ENCODE measurements around the gene BCAM. TPM values are rescaled to one million over a fixed set of nuclear protein-coding genes. Genes with fewer than 3 reads are reported as not detected.
A peak's percentile ranks its signal among the peaks of the same experiment; 100 is the strongest.

Gene BCAM
- total and polyA plus RNA-seq, 4 donors, result 10.5 to 87.4 (median 19.1) TPM

DNA sequence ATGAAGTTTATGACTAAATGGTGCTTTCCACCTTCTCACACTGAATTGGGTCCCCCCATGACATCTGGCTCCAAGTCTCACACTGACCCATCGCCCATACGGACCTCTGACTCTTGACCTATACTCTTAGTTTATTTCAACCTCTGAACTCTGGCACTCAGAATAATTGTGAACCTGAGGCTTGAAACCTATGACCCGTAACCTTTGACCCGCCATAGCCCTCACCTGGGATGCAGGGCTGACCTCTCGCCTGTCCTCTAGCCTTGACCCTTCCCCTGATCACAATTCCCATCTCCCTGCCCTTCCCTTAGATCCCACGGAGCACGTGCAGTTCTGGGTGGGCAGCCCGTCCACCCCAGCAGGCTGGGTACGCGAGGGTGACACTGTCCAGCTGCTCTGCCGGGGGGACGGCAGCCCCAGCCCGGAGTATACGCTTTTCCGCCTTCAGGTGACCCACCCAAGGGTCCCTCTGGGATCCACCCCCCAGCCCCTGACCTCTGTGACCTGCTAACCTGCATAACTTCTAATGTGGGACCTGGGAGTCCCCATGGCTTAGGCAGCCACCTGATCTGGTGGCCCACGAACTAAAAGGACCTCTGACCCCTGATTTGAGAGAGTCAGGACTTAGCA is 5.1 kb downstream of the BCAM start:
- Histone ChIP-seq H3K4me1 (ENCODE audit: control insufficient read depth in 4 of 4, insufficient read depth in 4 of 4, low read length in 3 of 4) (peaks cover 6 to 10% (median 7%) of the 10 kb centered on the region in 4 donors), H3K36me3 (ENCODE audit: control insufficient read depth in 4 of 4, insufficient read depth in 3 of 4, low read depth in 1 of 4, low read length in 3 of 4) (no peaks in the 10 kb centered on the region), H3K27me3 (ENCODE audit: control insufficient read depth in 4 of 4, insufficient read depth in 4 of 4, low read length in 3 of 4) (no peaks in the 10 kb centered on the region), H3K9me3 (ENCODE audit: control insufficient read depth in 4 of 4, low read length in 3 of 4) (no peaks in the 10 kb centered on the region), H3K27ac (ENCODE audit: low read depth in 1 of 2, low read length in 2 of 2) (no peak overlapping the region), H3K4me3 (ENCODE audit: low read depth in 1 of 3, low read length in 3 of 3) (no peak overlapping the region), H3K9ac (ENCODE audit: low read depth in 1 of 2, low read length in 2 of 2) (no peak overlapping the region)
- TF ChIP-seq NR2F2 (IDR thresholded peaks at IDR 0.05) (peak; percentile 86), RAD21 (IDR thresholded peaks at IDR 0.05) (no peak), HNF4A (conservative IDR thresholded peaks at IDR 0.05) (peak; percentile 25 to 68), HNF4G (IDR thresholded peaks at IDR 0.05) (no peak), FOXA2 (IDR thresholded peaks at IDR 0.05) (no peak), RXRA (IDR thresholded peaks at IDR 0.05) (peak; percentile 35 to 75)
- TF ChIP-seq, protein P1, sequence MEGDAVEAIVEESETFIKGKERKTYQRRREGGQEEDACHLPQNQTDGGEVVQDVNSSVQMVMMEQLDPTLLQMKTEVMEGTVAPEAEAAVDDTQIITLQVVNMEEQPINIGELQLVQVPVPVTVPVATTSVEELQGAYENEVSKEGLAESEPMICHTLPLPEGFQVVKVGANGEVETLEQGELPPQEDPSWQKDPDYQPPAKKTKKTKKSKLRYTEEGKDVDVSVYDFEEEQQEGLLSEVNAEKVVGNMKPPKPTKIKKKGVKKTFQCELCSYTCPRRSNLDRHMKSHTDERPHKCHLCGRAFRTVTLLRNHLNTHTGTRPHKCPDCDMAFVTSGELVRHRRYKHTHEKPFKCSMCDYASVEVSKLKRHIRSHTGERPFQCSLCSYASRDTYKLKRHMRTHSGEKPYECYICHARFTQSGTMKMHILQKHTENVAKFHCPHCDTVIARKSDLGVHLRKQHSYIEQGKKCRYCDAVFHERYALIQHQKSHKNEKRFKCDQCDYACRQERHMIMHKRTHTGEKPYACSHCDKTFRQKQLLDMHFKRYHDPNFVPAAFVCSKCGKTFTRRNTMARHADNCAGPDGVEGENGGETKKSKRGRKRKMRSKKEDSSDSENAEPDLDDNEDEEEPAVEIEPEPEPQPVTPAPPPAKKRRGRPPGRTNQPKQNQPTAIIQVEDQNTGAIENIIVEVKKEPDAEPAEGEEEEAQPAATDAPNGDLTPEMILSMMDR (IDR thresholded peaks at IDR 0.05; ENCODE audit: low read depth, low read length, missing input control), result no peak
- TF ChIP-seq, protein P2, sequence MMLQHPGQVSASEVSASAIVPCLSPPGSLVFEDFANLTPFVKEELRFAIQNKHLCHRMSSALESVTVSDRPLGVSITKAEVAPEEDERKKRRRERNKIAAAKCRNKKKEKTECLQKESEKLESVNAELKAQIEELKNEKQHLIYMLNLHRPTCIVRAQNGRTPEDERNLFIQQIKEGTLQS (IDR thresholded peaks at IDR 0.05), result no peak
- DNase-seq (ENCODE audit: low spot score), result no peak
- 87% methylated on average over 16 of the region's 16 CpGs for WGBS

DNA sequence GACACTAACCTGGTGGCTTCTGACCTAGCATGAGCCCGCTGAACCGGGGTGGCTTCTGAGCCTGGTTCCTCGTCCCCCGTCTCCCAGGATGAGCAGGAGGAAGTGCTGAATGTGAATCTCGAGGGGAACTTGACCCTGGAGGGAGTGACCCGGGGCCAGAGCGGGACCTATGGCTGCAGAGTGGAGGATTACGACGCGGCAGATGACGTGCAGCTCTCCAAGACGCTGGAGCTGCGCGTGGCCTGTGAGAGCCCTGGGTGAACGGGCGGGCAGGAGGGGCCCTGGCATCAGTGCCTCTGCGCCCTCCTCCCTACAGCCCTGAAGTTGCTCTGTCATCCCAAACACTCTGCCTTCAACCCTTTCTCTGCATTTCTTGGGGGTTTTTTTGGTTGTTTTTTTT is 5.6 kb downstream of the BCAM start:
- WGBS, result 90% methylated on average over 17 of the region's 17 CpGs
- H3K9me3 ChIP-seq (ENCODE audit: control insufficient read depth in 4 of 4, low read length in 3 of 4), result no peaks in the 10 kb centered on the region
- no peak for TF ChIP-seq TAF1 (conservative IDR thresholded peaks at IDR 0.05)
- TF ChIP-seq, protein P1 (IDR thresholded peaks at IDR 0.05; ENCODE audit: low read depth, low read length, missing input control), result no peak
- no peak for TF ChIP-seq FOXA1 (IDR thresholded peaks at IDR 0.05)
- no peak for TF ChIP-seq RXRA (IDR thresholded peaks at IDR 0.05)
- TF ChIP-seq, protein P2 (IDR thresholded peaks at IDR 0.05), result no peak
- TF ChIP-seq FOXA2 (IDR thresholded peaks at IDR 0.05), result no peak
- TF ChIP-seq YY1 (IDR thresholded peaks at IDR 0.05), result no peak
- TF ChIP-seq, protein P3, sequence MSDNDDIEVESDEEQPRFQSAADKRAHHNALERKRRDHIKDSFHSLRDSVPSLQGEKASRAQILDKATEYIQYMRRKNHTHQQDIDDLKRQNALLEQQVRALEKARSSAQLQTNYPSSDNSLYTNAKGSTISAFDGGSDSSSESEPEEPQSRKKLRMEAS (IDR thresholded peaks at IDR 0.05), result no peak
- TF ChIP-seq, protein P4, sequence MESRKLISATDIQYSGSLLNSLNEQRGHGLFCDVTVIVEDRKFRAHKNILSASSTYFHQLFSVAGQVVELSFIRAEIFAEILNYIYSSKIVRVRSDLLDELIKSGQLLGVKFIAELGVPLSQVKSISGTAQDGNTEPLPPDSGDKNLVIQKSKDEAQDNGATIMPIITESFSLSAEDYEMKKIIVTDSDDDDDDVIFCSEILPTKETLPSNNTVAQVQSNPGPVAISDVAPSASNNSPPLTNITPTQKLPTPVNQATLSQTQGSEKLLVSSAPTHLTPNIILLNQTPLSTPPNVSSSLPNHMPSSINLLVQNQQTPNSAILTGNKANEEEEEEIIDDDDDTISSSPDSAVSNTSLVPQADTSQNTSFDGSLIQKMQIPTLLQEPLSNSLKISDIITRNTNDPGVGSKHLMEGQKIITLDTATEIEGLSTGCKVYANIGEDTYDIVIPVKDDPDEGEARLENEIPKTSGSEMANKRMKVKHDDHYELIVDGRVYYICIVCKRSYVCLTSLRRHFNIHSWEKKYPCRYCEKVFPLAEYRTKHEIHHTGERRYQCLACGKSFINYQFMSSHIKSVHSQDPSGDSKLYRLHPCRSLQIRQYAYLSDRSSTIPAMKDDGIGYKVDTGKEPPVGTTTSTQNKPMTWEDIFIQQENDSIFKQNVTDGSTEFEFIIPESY (IDR thresholded peaks at IDR 0.05), result no peak
- no peak for TF ChIP-seq EGR1 (IDR thresholded peaks at IDR 0.05; ENCODE audit: low read depth in 2 of 2)
- TF ChIP-seq HNF4A (conservative IDR thresholded peaks at IDR 0.05), result no peak
- TF ChIP-seq, protein P5, sequence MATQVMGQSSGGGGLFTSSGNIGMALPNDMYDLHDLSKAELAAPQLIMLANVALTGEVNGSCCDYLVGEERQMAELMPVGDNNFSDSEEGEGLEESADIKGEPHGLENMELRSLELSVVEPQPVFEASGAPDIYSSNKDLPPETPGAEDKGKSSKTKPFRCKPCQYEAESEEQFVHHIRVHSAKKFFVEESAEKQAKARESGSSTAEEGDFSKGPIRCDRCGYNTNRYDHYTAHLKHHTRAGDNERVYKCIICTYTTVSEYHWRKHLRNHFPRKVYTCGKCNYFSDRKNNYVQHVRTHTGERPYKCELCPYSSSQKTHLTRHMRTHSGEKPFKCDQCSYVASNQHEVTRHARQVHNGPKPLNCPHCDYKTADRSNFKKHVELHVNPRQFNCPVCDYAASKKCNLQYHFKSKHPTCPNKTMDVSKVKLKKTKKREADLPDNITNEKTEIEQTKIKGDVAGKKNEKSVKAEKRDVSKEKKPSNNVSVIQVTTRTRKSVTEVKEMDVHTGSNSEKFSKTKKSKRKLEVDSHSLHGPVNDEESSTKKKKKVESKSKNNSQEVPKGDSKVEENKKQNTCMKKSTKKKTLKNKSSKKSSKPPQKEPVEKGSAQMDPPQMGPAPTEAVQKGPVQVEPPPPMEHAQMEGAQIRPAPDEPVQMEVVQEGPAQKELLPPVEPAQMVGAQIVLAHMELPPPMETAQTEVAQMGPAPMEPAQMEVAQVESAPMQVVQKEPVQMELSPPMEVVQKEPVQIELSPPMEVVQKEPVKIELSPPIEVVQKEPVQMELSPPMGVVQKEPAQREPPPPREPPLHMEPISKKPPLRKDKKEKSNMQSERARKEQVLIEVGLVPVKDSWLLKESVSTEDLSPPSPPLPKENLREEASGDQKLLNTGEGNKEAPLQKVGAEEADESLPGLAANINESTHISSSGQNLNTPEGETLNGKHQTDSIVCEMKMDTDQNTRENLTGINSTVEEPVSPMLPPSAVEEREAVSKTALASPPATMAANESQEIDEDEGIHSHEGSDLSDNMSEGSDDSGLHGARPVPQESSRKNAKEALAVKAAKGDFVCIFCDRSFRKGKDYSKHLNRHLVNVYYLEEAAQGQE (IDR thresholded peaks at IDR 0.05), result no peak
- no peak for TF ChIP-seq NR2F2 (IDR thresholded peaks at IDR 0.05)
- no peak for TF ChIP-seq GABPA (IDR thresholded peaks at IDR 0.05 in 1 of 2, conservative IDR thresholded peaks at IDR 0.05 in 1 of 2)
- peaks cover 0 to 2% (median 0%) of the 10 kb centered on the region in 4 donors for H3K36me3 ChIP-seq (ENCODE audit: control insufficient read depth in 4 of 4, insufficient read depth in 3 of 4, low read depth in 1 of 4, low read length in 3 of 4)
- H3K4me1 ChIP-seq (ENCODE audit: control insufficient read depth in 4 of 4, insufficient read depth in 4 of 4, low read length in 3 of 4), result peaks cover under 1 to 4% (median 2%) of the 10 kb centered on the region in 4 donors
- H3K27ac ChIP-seq (ENCODE audit: low read depth in 1 of 2, low read length in 2 of 2), result no peak overlapping the region
- no peaks in the 10 kb centered on the region for H3K27me3 ChIP-seq (ENCODE audit: control insufficient read depth in 4 of 4, insufficient read depth in 4 of 4, low read length in 3 of 4)
- H3K9ac ChIP-seq (ENCODE audit: low read depth in 1 of 2, low read length in 2 of 2), result no peak overlapping the region
- no peak overlapping the region for H3K4me3 ChIP-seq (ENCODE audit: low read depth in 1 of 3, low read length in 3 of 3)
- DNase-seq (ENCODE audit: low spot score), result no peak
